Transverse colon (tissue), 4 donors: Measurements from ENCODE around the gene LCK. TPM values are rescaled to one million over a fixed set of nuclear protein-coding genes. Genes with fewer than 3 reads are reported as not detected.

Source experiments
- DNase-seq: peaks from one replicate; pipeline ENCODE4 v3.0.0-alpha.2; 2019
- H3K27ac ChIP-seq, 4 donors: fragments of 200-600 bp; sonication (generic); 2 replicates each; pipeline ENCODE4 v1.5.1; 2016 to 2018; ENCODE audit warnings: inconsistent platforms in 4 of 4
- H3K27me3 ChIP-seq: fragments of 200-600 bp; sonication (generic); 2 replicates; pipeline ENCODE4 v1.5.1; 2017; ENCODE audit warnings: inconsistent platforms
- H3K36me3 ChIP-seq, 4 donors: fragments of 200-600 bp; sonication (generic); 2 replicates each; pipeline ENCODE4 v1.5.1; 2017 to 2019; ENCODE audit warnings: inconsistent platforms in 4 of 4
- H3K4me1 ChIP-seq, 4 donors: fragments of 200-600 bp; sonication (generic); 2 replicates each; pipeline ENCODE4 v1.5.1; 2017 to 2020; ENCODE audit warnings: inconsistent platforms in 4 of 4
- H3K4me3 ChIP-seq, 4 donors: fragments of 200-600 bp; sonication (generic); 1 replicate in 1 of 4; 2 replicates in 3 of 4; pipeline versions ENCODE4 v1.5.1 to v1.6.1; 2017 to 2019; ENCODE audit warnings: inconsistent platforms in 4 of 4
- H3K9me3 ChIP-seq, 2 donors: fragments of 200-600 bp; sonication (generic); 2 replicates each; pipeline ENCODE4 v1.5.1; 2017 to 2019; ENCODE audit warnings: inconsistent platforms in 2 of 2
- CTCF ChIP-seq, 5 experiments: fragments of 200-600 bp in 3 of 5; fragments of 450-650 bp in 2 of 5; sonication (generic) in 3 of 5; IDR thresholded peaks; 1 replicate in 2 of 5; 2 replicates in 3 of 5; pipeline ENCODE4 v1.5.1; 2016 to 2017; ENCODE audit warnings: antibody characterized with exemption in 5 of 5, inconsistent platforms in 3 of 5, mild to moderate bottlenecking in 2 of 5, moderate library complexity in 1 of 5
- EP300 ChIP-seq: sonication (generic); formaldehyde crosslinking; IDR thresholded peaks from one replicate; pipeline ENCODE4 v1.6.1; 2017; ENCODE audit warnings: antibody characterized with exemption, low read depth
- POLR2A ChIP-seq: fragments of 450-650 bp; IDR thresholded peaks from one replicate; pipeline ENCODE4 v1.6.1; 2016; ENCODE audit warnings: antibody characterized with exemption, mild to moderate bottlenecking, moderate library complexity
- POLR2AphosphoS5 ChIP-seq, 3 donors: sonication (generic); formaldehyde crosslinking; IDR thresholded peaks; one replicate each; pipeline ENCODE4 v1.6.1; 2016; ENCODE audit warnings: antibody characterized with exemption in 3 of 3
- WGBS, 2 donors: methylation state at CpG; one replicate each; pipeline ENCODE4 v1.1.5; 2018; ENCODE audit warnings: low coverage in 1 of 2; 5-methylcytosine and 5-hydroxymethylcytosine counted together
- in situ Hi-C, 4 donors: fragments of 200-750 bp; cut with MboI; loops; one replicate each; pipeline versions ENCODE4 v1.15.0 to v1.15.1; 2017; ENCODE audit warnings: low sequenced_read_pairs in 3 of 4, low pct_ligation_motif_present in 1 of 4, low pct_unique_long_range_greater_than_20kb in 1 of 4
- intact Hi-C: fragments of 100-400 bp; cut with DNase I; formaldehyde crosslinking; loops from one replicate; pipeline ENCODE4 v1.15.1; 2023; ENCODE audit warnings: low total_unique reads
- small RNA-seq, 4 donors: library from RNA; depleted of rRNA; stranded (forward); fragments of <200 nt; gene quantifications; one replicate each; pipeline ENCODE3, GENCODE V24; 2016
- total RNA-seq, 4 donors: library from RNA; depleted of rRNA; stranded (reverse); fragments of >200 nt; gene quantifications; one replicate each; pipeline ENCODE4 v1.1.0, GENCODE V29; 2016

LCK gene
- total RNA-seq, 4 donors from 2014 or later: 4.5 to 12.3 (median 8.7) TPM; not detected in 1

GRCh38 chr1:32334864-32335534, 83.9 kb downstream of the LCK start:
- Histone ChIP-seq H3K36me3 (peaks cover 0 to 15% (median 4%) of the 10 kb centered on the region in 4 donors), H3K27me3 (no peaks in the 10 kb centered on the region), H3K4me3 (peak overlapping the region; percentile 87 to 93 (median 90)), H3K4me1 (peaks cover 16 to 61% (median 43%) of the 10 kb centered on the region in 4 donors), H3K27ac (peak overlapping the region; percentile 84 to 91 (median 86)), H3K9me3 (no peaks in the 10 kb centered on the region)
- in situ Hi-C loops (no loop called here), intact Hi-C loops (no loop called here)
- WGBS, 2 donors: 2% methylated on average over 45 of the region's 46 CpGs; no CpG with 5 or more reads in 1 of the 2 donors
- TF ChIP-seq CTCF (IDR thresholded peaks at IDR 0.05): peak; percentile 58 to 83 (median 77)
- TF ChIP-seq POLR2AphosphoS5 (IDR thresholded peaks at IDR 0.05): peak in 1 of 3 donors; percentile 22
- TF ChIP-seq POLR2A: no peak
- TF ChIP-seq EP300: no peak
- peak; percentile 65 for DNase-seq

- H3K27me3 ChIP-seq: no peaks in the 10 kb centered on the region
- H3K27ac ChIP-seq: peak overlapping the region; percentile 84 to 91 (median 86)
- in situ Hi-C loops (no loop called here), intact Hi-C loops (no loop called here)
- no peaks in the 10 kb centered on the region for H3K9me3 ChIP-seq
- H3K36me3 ChIP-seq: peaks cover 0 to 15% (median 4%) of the 10 kb centered on the region in 4 donors
- TF ChIP-seq POLR2AphosphoS5 (IDR thresholded peaks at IDR 0.05) (no peak), CTCF (IDR thresholded peaks at IDR 0.05) (no peak), EP300 (no peak), POLR2A (no peak)
- H3K4me1 ChIP-seq: peaks cover 16 to 61% (median 43%) of the 10 kb centered on the region in 4 donors
- WGBS, 2 donors: 0% methylated on average over 6 of the region's 34 CpGs; no CpG with 5 or more reads in 1 of the 2 donors
- no peak for DNase-seq
- peak overlapping the region; percentile 87 to 93 (median 90) for H3K4me3 ChIP-seq
Observed at GRCh38 chr1:32335535-32335789, 84.4 kb downstream of the LCK start.

Small RNA genes lying within 50 kb of the gene (small RNA-seq; reads per million reads assigned to genes)
- gene RF00017 (0 reads per million in 4 donors), gene RF00019 (0 reads per million in 4 donors)

Other genes with a start within 250 kb of the LCK start
- 10 to 100 TPM; 49.3 to 83.4 (median 57.1) TPM for gene KHDRBS1, start 237.4 kb upstream of the LCK start, total RNA-seq
- 10 to 100 TPM in 1 of 4 donors, 1 to 10 TPM in 3; 2.6 to 35.8 (median 3.5) TPM for gene TMEM39B, start 178.3 kb upstream of the LCK start, total RNA-seq
- 10 to 100 TPM; 20.5 to 30.5 (median 25.4) TPM for gene KPNA6, start 143.2 kb upstream of the LCK start, total RNA-seq
- gene TXLNA, start 71.6 kb upstream of the LCK start, total RNA-seq: 10 to 100 TPM; 16.5 to 37.3 (median 25.7) TPM
- 1 to 10 TPM in 3 of 4 donors, not detected in 1; 1.2 to 4.0 (median 2.7) TPM for gene CCDC28B, start 50.7 kb upstream of the LCK start, total RNA-seq
- 1 to 10 TPM in 2 of 4 donors, under 1 TPM in 1, not detected in 1; 1.00 to 2.0 (median 1.9) TPM for gene IQCC, start 45.6 kb upstream of the LCK start, total RNA-seq
- not detected for gene DCDC2B, start 42.2 kb upstream of the LCK start, total RNA-seq
- 100 to 1,000 TPM in 1 of 4 donors, 10 to 100 TPM in 3; 16.5 to 166 (median 22.7) TPM for gene TMEM234, start 28.9 kb upstream of the LCK start, total RNA-seq
- 100 to 1,000 TPM in 3 of 4 donors, 10 to 100 TPM in 1; 43.8 to 122 (median 114) TPM for gene EIF3I, start 28.9 kb upstream of the LCK start, total RNA-seq
- gene FAM167B, start 4.0 kb upstream of the LCK start, total RNA-seq: 1 to 10 TPM in 2 of 4 donors, not detected in 2; 1.1 to 1.5 TPM
- 100 to 1,000 TPM in 3 of 4 donors, 10 to 100 TPM in 1; 85.2 to 218 (median 174) TPM for gene HDAC1, start 40.8 kb downstream of the LCK start, total RNA-seq
- gene MARCKSL1, start 85.0 kb downstream of the LCK start, total RNA-seq: 10 to 100 TPM; 40.0 to 62.8 (median 53.0) TPM
- 10 to 100 TPM; 12.1 to 59.1 (median 21.1) TPM for gene FAM229A, start 111.2 kb downstream of the LCK start, total RNA-seq
- gene TSSK3, start 111.3 kb downstream of the LCK start, total RNA-seq: 1 to 10 TPM in 2 of 4 donors, not detected in 2; 1.3 to 1.4 TPM
- 100 to 1,000 TPM in 3 of 4 donors, 10 to 100 TPM in 1; 94.8 to 140 (median 117) TPM for gene BSDC1, start 143.2 kb downstream of the LCK start, total RNA-seq
- under 1 TPM in 1 of 4 donors, not detected in 3; under 0.01 TPM for gene ZBTB8B, start 213.8 kb downstream of the LCK start, total RNA-seq